ENCODE measurements around the gene DNAH3.
"Not testable (repeated sequence)": the region's sequence is repeated elsewhere in the genome, so short reads cannot be mapped to it uniquely, and the experiment has no call there.

The DNAH3 gene

GRCh38 chr16:21150375-21151001 is at the start of gene DNAH3:
Gene DNAH3, minus strand, starts transcription at chr16:21150846. Its CDS starts 527 bp downstream, at chr16:21150319.
- no peak for DNase-seq (ENCODE audit: low read depth in 1 of 2, low spot score in 1 of 2)

GRCh38 chr16:21199607-21200218 is 49.1 kb upstream of the DNAH3 start:
- DNase-seq (ENCODE audit: low read depth in 1 of 2, low spot score in 1 of 2): no peak

- DNase-seq (ENCODE audit: low read depth in 1 of 2, low spot score in 1 of 2): no peak
These were observed 47.0 kb upstream of the DNAH3 start for GRCh38 chr16:21197621-21198020.

GRCh38 chr16:21197112-21197511 is 46.5 kb upstream of the DNAH3 start:
- DNase-seq (ENCODE audit: low read depth in 1 of 2, low spot score in 1 of 2): no peak

- not testable (repeated sequence) for DNase-seq (ENCODE audit: low read depth in 1 of 2, low spot score in 1 of 2)
These were observed 44.7 kb upstream of the DNAH3 start for GRCh38 chr16:21195330-21195729.

GRCh38 chr16:21194771-21195301 is 44.2 kb upstream of the DNAH3 start:
- DNase-seq (ENCODE audit: low read depth in 1 of 2, low spot score in 1 of 2): no peak

GRCh38 chr16:21192991-21193390 is 42.3 kb upstream of the DNAH3 start:
- DNase-seq (ENCODE audit: low read depth in 1 of 2, low spot score in 1 of 2): no peak

- DNase-seq (ENCODE audit: low read depth in 1 of 2, low spot score in 1 of 2): no peak
These were observed 40.0 kb upstream of the DNAH3 start for GRCh38 chr16:21190599-21190998.

- DNase-seq (ENCODE audit: low read depth in 1 of 2, low spot score in 1 of 2): no peak
These were observed 39.4 kb upstream of the DNAH3 start for GRCh38 chr16:21190013-21190412.

GRCh38 chr16:21189311-21189710 is 38.7 kb upstream of the DNAH3 start:
- no peak for DNase-seq (ENCODE audit: low read depth in 1 of 2, low spot score in 1 of 2)

GRCh38 chr16:21186326-21186691 is 35.7 kb upstream of the DNAH3 start:
- DNase-seq (ENCODE audit: low read depth in 1 of 2, low spot score in 1 of 2): no peak

GRCh38 chr16:21185659-21186325 is 35.1 kb upstream of the DNAH3 start:
- DNase-seq (ENCODE audit: low read depth in 1 of 2, low spot score in 1 of 2): no peak

- DNase-seq (ENCODE audit: low read depth in 1 of 2, low spot score in 1 of 2): no peak
These were observed 34.2 kb upstream of the DNAH3 start for GRCh38 chr16:21184834-21185233.

GRCh38 chr16:21183995-21184394 is 33.3 kb upstream of the DNAH3 start:
- DNase-seq (ENCODE audit: low read depth in 1 of 2, low spot score in 1 of 2): no peak

GRCh38 chr16:21179983-21180365 is 29.3 kb upstream of the DNAH3 start:
- DNase-seq (ENCODE audit: low read depth in 1 of 2, low spot score in 1 of 2): no peak

- no peak for DNase-seq (ENCODE audit: low read depth in 1 of 2, low spot score in 1 of 2)
These were observed 28.7 kb upstream of the DNAH3 start for GRCh38 chr16:21179126-21179982.

- DNase-seq (ENCODE audit: low read depth in 1 of 2, low spot score in 1 of 2): no peak
These were observed 24.8 kb upstream of the DNAH3 start for GRCh38 chr16:21175397-21175796.

- no peak for DNase-seq (ENCODE audit: low read depth in 1 of 2, low spot score in 1 of 2)
These were observed 22.0 kb upstream of the DNAH3 start for GRCh38 chr16:21172650-21173049.

GRCh38 chr16:21170116-21170515 is 19.5 kb upstream of the DNAH3 start:
- DNase-seq (ENCODE audit: low read depth in 1 of 2, low spot score in 1 of 2): not testable (repeated sequence)

GRCh38 chr16:21169249-21169981 is 18.8 kb upstream of the DNAH3 start:
- no peak for DNase-seq (ENCODE audit: low read depth in 1 of 2, low spot score in 1 of 2)

All from activated T-helper 1 cell treated with anti-CD3 and anti-CD28 coated beads, Interleukin-2, amount 50 U/mL, for 16 hours (primary cell).